AG20443 (cell line): ENCODE data around the gene IQCB1.
"Not testable (repeated sequence)": the region's sequence is repeated elsewhere in the genome, so short reads cannot be mapped to it uniquely, and the experiment has no call there.

Experiments
- DNase-seq: peaks from one replicate; pipeline ENCODE4 v3.0.0; 2012; ENCODE audit warnings: low spot score, mixed read lengths

Gene IQCB1

DNA sequence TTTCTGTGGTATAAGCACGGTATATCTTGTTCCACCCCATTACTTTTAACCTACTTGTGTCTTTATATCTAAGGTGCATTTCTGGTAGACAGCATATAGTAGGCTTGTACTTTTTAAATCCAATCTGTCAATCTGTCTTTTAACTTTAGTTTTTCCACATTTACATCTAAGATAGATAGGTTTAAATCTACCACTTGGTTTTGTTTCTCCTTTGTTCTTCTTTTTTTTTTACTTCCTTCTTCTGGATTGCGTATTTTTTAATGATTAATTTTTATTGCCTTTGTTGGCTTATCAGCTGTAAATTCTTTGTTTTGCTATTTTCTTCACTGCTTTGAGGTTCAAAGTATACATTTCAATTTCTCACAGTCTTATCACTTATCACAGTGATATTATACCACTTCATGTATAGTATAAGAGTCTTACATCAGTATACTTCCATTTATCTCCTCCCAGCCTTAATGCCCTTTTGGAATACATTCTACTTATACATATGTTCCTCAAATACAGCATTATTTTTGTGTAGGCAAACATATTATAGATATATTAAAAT is 31.0 kb downstream of the IQCB1 start:
- no peak for DNase-seq

DNA sequence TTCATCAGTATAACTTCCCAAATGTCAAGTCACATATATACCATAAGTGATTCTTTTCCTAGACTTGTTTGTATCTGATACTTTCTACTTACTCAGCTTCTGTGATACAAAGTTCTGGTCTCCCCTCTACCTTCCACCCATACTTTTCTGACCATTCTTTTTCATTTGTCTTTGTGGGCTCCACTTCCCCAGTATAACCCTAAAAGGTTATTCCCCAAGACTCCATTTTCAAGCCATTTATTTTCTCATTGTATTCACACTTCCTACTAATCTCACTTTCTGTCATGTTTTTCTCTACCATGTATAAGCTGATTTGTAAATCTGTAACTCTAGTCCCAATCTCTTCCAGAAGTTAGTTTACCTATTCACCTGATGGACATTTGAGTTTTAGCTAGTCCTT is 34.0 kb downstream of the IQCB1 start:
- no peak for DNase-seq

DNA sequence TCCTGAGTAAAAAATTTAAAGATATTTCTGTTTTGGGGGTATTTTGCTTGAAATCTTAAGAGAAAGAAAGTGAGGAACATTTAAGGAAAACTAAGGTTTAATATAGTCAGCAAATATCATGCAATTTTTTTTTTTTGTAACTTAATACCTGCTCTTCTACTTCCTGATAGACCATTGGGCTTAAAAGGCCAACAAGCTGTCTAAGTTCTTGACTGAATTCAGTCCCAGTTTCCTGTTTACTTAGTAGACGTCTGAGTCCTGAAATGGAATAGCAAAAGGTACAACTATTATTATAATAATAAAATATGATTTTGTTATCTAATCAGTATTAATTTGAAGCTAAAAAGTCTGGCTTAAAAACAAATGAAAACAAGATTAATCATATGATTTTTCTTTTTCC is 37.9 kb downstream of the IQCB1 start:
- no peak for DNase-seq

DNA sequence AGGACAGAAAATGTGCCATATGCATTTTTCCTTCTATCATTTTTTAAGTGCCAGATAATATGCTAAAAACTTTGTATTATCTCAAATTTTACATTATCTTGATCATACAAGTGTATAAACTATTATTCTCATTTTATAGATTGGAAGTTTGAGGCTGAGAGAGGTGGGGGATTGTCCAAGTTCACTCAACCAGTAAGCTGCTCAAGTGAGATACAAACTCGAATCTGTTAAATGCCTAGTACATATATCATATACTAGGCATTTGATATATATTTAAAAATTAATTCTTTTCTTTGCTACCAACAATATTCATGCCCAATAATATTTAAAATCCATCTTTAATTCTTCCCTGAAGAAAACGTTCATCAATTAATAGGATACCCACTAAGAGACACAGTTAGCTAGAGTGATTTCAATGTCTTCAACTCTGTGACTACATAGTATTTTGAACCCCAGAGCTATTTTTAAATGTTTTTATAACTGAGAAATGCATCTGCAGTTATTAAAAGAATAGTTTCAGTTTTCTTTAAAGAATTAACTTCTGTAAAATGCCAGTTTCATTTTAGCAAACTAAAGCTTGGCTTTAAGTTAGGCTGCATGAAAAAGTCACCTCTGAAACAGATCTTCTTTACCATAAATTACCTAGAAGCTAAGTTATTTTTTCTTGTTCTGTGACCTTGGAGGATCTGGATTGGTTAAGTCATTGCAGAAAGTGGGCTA is 40.4 kb downstream of the IQCB1 start:
- no peak for DNase-seq

DNA sequence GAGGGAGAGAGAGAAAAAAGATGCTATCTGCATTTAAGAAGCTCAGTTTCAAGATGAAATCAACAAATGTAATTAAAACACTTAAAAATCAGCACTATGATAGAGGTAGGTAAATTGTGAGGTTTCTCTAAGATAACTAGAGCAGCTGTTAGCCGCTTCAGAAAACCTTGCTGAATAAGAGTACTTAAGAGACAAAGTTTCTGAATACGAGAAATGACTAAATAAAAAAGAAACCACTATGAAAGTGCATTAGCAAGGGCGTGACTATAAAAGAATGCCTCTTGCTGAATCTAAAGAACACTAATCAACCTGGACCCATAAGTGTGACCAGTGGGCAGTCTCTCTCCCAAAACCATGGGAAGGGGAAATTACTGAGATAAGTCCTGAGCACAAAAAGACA is 41.8 kb downstream of the IQCB1 start:
- no peak for DNase-seq

DNA sequence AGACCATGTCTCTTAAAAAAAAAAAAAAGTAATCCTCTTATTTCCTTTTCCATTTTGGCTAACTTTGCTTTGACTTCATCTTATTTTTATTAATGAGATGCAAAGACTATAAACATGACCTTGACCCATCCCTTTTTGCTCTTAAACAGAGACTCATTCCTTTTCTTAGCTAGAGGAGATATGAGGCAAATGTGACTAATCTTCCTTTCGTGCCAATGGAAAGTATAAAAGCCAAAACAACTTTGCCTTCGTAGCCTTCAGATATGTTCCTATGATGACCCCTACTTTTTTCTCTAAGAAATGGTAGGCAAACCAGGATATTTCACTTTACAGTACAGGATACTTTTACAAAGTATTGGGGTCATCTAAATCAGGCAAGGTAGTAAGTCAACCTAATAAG is 48.4 kb downstream of the IQCB1 start:
- peak; percentile 43 for DNase-seq

DNA sequence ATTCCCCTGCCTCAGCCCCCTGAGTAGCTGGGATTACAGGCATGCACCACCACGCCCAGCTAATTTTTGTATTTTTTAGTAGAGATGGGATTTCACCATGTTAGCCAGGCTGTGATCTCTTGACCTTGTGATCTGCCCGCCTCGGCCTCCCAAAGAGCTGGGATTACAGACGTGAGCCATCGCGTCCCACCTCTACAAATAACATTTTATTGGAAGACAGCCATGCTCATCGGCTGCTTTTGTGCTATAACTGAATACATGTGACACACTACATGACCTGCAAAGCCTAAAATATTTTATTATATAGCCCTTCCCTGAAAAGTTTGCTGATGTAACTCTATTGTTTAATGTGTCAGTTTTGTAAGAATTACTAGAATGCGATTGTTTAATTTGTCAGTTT is 52.1 kb downstream of the IQCB1 start:
- not testable (repeated sequence) for DNase-seq

DNA sequence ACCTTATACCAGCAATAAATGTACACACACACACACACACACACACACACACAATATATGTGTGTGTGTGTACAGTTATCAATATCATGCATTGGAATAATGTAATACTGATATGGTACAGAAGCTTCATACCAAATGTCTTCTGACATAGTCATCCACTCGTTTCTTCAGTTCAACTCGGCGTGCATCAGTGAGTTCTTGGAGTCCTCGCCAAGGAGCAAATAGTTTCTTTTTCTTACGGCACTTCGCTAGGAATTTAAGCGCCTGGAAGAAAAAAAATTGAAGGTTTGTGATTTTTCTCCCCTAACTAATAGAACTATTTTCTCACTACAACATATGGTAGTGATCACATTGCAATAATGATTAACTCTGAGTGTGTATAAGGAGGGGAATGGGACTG is 53.2 kb downstream of the IQCB1 start:
- no peak for DNase-seq

DNA sequence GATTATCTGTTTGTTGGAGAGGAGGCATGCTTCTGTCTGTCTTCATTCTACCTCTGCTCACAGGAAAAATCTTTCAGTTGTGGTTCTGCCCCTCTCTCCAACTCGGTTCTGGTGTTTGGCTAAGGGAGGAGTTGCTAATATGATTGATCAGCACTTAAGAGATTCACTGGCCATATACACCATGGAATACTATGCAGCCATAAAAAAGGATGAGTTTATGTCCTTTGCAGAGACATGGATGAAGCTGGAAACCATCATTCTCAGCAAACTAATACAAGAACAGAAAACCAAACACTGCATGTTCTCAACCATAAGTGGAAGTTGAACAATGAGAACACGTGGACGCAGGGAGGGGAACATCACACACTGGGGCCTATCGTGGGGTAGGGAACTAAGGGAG is 59.8 kb downstream of the IQCB1 start:
- not testable (repeated sequence) for DNase-seq

DNA sequence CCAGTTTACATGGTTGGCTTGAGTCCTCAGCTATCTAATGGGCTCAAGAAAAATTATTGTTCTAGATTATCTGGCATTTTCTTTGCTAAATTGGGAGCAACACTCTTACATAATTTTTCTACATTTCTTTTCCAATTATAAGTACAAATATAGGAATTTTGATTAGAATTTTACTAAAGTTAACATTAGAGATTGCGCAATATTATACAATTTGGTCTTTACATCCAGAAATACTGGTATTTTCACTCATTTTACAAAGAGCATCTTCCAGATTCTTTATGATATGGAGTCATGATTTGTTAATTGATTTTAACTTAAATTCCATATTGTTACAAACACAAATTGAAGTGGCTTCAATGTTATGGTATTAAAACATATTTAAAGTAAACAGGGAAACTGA is 65.6 kb downstream of the IQCB1 start:
- no peak for DNase-seq

DNA sequence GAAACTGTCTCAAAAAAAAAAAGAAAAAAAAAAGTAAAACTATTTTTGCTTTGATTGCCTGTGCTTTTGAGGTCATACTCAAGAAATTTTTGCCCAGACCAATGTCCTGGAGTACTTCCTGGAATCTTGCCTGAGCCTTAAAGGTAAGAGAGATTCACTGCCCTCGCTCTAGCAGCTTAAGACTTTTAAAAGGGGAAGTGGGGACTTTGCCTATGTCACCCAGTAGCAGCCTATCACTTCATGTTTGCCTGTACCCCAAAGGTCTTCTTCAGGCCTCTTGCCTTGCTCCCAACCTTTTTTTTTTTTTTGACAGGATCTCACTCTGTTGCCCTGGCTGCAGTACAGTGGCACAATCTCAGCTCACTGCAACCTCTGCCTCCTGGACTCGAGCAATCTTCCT is 66.4 kb downstream of the IQCB1 start:
- DNase-seq = no peak

DNA sequence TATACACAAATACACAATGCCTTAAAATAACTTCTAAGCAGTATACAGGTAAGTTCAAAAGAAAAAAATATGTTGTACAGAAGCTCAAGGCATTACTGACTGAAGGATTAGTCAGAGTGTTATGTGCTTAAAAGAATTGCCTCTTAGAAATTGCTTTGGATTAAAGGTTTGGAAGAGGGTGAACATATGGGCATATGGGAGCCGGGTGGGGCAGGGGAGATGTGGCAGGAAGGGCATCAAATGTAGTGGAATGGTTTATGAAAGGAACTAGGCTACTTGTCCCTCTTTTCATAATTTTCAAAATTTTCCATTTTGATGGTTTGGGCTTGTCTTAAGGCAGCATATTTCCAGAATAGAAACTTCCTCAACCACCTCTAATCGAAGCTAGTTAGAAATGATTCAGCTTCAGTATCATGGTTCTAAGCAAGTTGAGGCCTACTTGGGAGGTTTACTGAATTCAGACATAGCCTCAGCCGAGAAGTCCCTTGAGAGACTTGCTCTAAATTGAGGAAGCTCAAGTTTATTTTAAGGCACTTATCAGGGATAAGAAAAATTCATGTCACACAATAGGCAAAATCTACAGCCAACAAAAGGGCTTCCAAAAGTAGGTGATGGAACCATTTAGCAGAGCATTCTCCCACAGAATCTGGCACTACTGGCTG is 75.2 kb downstream of the IQCB1 start:
- no peak for DNase-seq

DNA sequence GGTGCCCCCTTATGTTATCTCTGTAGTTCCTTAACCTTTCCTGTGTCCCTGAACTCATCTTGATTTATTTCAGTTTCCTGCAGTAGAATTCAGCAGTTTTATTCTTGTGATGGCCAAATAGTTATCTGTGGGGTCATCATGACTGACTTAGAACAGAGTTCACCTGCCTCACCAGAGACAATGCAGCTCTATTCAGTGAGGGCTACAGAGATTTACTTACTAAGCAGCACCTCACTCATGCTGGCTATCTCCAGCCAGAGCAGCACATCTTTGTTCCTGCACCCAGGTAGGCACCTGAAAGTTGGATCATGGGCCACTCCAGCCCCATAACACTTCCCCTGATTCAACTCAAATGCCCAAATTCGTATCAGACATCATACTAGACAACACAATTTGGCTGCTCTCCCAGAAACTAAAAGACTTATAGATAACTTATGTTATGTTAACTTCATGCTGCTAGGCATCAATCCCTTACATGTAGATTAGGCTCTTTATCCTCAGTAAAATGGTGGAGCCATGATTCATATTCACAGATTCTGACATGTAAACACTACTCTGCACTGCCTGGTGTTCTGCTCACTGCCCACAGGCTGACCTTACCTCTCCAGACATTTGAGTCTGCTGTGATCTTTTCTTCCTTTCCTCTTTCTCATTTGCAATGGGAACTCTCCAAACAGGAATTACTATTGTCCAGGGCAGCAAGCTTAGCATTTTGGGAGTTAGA is 76.0 kb downstream of the IQCB1 start:
- DNase-seq = no peak

DNA sequence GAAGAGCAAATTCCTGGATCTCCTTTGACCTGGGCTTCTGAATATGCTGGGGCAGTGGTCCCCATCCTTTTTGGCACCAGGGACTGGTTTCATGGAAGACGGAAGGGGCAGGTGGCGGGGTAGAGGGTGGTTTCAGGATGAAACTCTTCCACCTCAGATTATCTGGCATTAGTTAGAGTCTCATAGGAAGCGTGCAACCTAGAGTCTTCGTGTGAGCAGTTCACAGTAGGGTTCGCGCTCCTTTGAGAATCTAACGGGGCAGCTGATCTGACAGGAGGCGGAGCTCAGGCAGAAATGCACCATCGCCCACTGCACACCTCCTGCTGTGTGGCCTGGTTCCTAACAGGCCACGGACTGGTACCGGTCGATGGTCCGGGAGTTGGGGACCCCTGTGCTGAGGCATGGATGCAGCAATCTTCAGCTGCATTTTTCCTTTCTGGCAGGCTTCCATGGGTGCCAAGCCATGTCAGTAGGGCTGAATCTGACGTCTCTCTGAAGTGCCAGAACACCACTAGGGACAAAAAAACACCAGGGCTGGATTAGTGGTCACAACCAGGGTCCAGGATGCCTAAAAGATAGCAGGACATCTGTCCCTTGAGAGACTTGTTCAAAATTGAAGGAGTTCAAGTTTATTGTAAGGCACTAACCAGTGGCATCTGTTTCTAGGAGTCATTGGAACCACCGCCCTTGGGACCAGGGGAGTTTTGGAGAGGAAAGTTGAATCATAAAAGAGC is 76.9 kb downstream of the IQCB1 start:
- no peak for DNase-seq

DNA sequence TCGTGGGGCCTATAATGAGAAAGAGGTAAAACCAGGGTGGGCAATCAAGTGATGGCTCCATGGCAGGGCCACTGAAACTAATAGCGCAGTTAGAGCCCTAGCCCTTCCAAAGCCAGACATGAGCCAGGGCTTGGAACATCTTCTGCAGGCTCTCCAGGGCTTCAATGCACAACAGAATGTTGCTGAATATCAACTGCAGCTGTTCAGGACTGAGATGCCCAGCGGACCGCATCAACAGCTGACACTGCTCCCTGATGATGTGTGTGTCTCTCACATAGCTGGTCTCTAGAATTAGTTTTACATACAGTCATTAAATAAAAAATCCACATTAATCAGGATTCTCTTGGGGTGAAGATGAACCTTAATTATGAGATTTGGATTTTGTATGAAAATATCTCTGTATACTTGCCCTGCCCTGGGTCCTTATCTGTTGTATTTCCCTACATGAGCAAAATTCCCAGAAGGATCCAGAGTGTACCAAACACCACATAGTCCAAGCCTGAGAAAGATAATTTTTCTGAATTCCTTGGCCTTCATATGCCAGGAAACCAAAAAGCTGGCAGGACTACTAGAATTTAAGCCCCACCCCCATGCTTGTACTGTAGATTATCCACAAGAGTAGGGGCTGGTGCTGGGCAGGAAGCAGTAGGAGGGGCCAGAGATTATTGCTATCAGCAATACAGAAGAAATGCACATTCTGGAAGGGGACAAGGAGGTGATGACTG is 77.6 kb downstream of the IQCB1 start:
- no peak for DNase-seq

DNA sequence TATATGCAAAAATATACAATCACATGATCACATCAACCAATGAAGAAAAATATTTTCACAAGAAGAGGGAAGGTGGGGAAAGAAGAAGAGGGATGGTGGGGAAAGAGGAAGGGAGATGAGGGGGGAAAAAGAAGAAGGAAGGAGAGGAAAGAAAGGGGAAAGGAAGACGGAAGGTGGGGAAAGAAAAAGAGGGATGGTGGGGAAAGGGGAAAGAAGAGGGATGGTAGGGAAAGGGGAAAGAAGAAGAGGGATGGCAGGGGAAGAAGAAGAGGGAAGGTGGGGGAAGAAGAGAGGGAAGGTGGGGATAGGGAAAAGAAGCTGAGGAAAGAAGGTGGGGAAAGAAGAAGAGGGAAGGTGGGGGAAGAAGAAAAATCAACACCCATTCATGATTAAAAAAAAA is 82.1 kb downstream of the IQCB1 start:
- no peak for DNase-seq

DNA sequence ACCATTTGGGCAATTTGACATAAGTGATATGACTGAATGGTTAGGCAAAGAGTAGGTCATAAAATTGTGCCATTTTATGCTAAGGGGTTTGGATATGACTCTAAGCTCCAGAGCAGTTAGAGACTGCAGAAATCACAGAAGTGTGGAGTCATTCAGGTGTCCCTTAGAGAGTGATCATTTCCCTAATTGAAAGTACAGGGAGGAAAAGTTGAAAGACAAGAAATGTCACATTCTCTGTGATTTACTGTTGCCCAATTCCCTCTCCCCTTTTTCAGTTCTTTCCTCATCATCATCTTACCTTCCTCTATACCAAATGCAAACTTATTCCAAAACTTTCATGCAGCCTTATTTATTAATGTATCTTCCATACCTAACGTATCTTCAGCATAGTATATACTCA is 82.6 kb downstream of the IQCB1 start:
- DNase-seq = no peak

DNA sequence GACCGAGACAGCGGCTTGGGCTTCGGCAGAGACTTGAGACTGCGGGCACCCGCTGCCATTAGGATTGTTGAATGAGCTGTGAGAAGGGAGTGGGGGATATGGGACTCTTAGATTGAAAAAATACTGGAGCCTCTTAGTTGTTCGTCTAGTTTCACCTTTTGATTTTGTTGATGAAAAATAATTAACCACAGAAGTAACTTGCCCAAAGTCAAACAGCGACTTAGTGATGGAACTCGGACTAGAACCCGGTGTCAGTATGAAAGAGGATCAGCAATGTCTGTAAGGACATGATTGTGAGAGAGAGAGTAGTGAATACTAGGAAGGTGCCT is 84.8 kb downstream of the IQCB1 start:
- DNase-seq = no peak

DNA sequence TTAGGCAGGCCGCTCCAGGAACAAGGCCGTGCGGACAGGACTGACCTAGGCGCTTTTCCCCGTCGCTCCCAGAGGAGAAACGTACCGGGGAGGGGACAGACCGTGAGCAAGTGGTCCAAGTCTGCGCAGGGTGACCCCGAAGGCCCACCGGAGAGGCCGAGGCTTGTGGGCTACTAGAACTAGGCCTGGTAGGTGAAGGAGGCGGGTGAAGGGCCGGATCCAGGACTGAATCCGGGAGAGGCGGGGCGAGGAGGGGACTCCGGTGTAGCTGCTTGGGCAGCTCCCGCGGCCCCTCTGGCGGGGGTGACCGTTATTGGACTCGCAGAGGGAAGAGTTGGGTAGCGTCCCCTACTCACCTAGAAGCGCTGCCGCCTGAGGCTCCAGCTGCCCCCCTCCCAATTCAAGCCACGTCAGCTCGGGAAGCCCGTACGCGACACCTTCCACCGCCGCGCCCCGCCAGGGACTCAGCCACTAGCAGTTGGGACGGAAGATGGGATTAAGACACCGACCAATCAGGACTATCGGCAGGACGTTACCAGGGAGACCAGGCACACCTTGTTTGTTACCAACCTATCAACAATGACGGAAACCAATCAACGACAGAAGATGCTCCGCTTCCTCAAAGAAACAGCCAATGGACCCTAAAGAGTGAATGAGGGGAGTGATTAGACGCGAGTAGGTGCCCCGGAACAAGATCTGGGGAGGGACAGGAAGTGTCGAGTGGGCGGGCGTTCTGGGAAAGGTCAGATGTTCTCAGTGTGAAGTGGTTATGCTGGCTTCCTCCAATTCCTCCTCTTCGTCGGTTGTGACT is 85.4 kb downstream of the IQCB1 start, which contains the start of gene GOLGB1:
GOLGB1 (minus strand) TSS at position 466 of the 811 bp plus-strand sequence. CDS start 18,770 bp downstream, outside the sequence.
- DNase-seq = peak; percentile 95

DNA sequence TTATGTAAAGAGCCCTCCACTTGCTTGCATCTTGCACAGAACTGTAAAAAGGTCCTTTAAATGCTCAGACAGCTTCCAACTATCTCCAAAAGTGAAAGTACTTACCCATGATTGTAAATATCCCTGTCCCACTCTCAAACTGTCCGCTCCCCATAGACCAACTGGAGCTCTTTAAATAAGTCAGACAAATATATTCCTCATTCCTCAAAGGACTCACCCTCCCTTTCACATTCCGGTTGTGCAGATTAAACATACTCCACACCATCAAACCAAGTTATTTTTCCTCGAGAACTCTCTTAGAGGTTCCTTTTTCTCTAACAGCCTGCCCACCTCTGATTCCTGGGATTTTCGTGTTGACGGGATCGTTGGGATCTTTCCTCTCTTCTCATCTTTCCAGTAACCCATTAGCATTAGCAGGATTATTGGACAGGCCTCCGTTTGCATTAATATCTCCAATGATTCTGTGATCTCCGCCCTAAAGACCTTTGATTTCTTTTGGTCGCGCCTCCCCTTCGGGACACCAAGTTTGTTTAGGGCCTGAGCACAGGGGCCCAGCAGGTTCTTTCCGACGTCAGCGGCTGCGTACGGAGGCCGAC is 86.1 kb downstream of the IQCB1 start:
- DNase-seq = no peak
